GM19324 (cell line): ENCODE measurements around the gene TRAPPC10.
"Not testable (repeated sequence)": the region's sequence is repeated elsewhere in the genome, so short reads cannot be mapped to it uniquely, and the experiment has no call there.

Source experiments
- ATAC-seq: cut with Tn5 transposase; IDR thresholded peaks from one replicate; pipeline ENCODE4 v1.9.1; 2021; ENCODE audit warnings: mild to moderate bottlenecking, moderate library complexity; ENCODE audit not compliant: unreplicated experiment, low FRiP score

Gene TRAPPC10

DNA sequence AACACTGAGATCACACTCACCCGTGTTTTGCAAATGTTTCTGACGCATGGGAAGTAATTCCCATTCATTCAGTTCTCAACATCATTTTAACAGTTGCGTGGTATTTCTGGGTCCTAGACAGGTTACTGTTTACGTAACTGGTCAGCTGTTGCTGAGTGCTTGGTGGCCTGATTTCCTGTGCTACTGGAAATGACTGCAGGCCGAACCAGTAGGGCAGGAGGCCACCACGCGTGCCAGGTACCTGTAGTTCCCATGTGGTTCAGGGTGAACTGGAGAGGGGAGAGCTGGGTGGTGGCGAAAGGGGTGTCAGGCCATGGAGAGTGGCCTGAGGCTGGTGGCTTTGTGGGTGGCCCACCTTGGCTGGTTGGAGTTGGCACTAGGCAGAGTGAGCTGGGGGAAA lies 122.6 kb downstream of the TRAPPC10 start:
- not testable (repeated sequence) for ATAC-seq

DNA sequence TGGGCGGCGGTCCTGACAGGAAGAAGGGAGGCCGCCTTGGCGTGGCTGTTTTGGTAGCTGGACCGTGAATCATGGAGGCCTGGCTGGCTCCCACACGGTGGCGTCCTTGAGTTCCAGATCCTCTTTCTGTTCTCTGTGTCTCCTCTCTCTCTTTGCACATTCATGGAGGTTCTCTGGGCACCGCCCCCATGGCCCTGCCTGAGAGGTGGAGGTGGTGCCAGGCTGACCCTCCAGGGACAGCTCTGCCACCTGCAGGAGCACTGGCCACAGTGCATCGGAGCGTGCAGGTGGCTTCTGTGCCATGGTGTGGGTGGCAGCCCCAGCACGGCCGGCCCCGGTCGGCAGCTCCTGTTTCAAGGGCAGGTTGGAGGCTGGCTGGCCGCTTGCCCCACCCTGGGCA lies 125.9 kb downstream of the TRAPPC10 start:
- ATAC-seq, result not testable (repeated sequence)

- ATAC-seq, result not testable (repeated sequence)
These were observed 127.9 kb downstream of the TRAPPC10 start for GRCh38 chr21:44139787-44140551.

DNA sequence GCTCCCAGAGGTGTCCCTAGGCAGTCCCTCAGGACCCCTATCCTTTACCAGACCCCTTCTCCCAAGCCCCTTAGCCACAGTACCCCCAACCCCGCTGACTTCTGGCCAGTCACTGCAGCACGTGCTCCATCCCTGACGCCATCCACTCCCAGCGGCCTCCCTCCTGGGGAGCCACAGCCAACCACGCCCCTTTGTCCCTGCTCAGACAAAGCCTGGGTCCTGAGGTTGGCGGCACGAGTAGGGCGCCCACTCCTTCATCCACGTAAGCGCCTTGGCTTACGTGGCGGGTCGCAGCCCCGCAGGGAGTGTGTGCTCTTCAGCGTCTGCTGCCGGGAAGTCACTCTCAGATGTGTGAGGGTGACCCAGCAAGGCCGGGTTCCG lies 128.4 kb downstream of the TRAPPC10 start:
- not testable (repeated sequence) for ATAC-seq

- ATAC-seq, result not testable (repeated sequence)
These were observed 130.4 kb downstream of the TRAPPC10 start for GRCh38 chr21:44142470-44142869.

DNA sequence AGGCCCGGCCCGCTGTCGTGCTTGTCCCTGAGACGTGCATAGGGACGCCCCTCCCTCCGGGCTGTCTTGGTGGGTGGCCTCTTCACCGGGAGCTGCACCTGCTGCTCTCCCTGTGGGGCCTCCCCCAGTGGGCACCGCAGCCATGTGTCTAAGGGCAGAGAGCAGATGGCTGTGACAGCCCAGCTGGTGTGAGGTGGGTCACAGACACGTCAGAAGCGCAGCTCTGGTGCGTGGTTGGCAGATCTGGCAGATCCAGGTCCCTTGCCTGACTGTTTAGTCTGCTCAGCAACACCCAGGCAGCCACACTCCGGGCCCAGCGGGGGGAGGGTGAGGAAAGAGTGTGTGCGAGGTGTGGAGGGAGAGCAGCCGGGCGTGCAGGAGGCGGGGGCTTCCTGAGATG lies 131.3 kb downstream of the TRAPPC10 start:
- not testable (repeated sequence) for ATAC-seq

GRCh38 chr21:44143996-44144395 lies 131.9 kb downstream of the TRAPPC10 start:
- ATAC-seq, result not testable (repeated sequence)

- ATAC-seq, result not testable (repeated sequence)
These were observed 132.9 kb downstream of the TRAPPC10 start for GRCh38 chr21:44144784-44145602.

GRCh38 chr21:44145616-44146015 lies 133.5 kb downstream of the TRAPPC10 start:
- ATAC-seq, result not testable (repeated sequence)

GRCh38 chr21:44147108-44147507 lies 135.0 kb downstream of the TRAPPC10 start:
- ATAC-seq, result not testable (repeated sequence)

- ATAC-seq, result not testable (repeated sequence)
These were observed 138.1 kb downstream of the TRAPPC10 start for GRCh38 chr21:44150255-44150654.

GRCh38 chr21:44153214-44153888 lies 141.2 kb downstream of the TRAPPC10 start:
- not testable (repeated sequence) for ATAC-seq

DNA sequence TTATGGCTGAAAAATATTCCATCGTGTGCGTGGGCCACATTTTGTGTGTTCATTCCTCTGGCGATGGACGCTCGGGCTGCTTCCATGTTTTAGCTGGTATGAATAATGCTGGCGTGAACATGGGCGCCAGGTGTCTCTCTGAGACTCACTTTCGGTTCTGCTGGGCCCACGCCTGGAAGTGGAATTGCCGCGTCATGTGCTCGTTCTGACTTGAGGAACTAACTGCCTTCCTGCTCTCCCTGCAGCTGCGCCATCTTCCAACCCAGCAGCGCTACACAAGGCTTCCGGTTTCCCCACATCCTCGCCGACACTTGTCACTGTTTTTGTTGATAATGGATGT lies 141.8 kb downstream of the TRAPPC10 start:
- ATAC-seq, result not testable (repeated sequence)

- ATAC-seq, result peak; percentile 17
These were observed 142.7 kb downstream of the TRAPPC10 start for GRCh38 chr21:44154816-44155230.

- ATAC-seq, result peak; percentile 41
These were observed 143.3 kb downstream of the TRAPPC10 start for GRCh38 chr21:44155231-44155993.

GRCh38 chr21:44155994-44156380 lies 143.9 kb downstream of the TRAPPC10 start:
- ATAC-seq, result not testable (repeated sequence)
